ENCODE results near the gene KRT76.

KRT76 gene

DNA sequence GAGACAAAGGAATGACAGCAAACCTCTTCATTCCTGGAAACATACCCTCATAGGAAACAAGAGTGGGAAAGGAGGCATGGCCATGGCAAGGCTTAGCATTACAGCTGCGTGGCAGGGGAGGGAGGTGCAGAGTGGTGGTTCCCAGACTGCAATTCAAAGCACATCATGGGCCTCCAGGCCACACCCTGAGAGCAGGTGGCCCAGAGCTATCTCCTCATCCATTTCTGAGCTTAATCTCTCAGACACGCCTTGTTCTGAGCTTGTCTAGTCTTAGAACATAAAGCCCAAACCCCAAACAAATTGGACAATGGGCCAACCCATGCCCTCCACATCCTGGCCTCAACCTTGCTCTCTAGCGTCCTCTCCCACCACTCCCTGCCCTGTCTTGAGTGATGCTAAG lies 24.6 kb upstream of the KRT76 start:
- no peak overlapping the region for H3K4me3 ChIP-seq (ENCODE audit: low read length)
- TF ChIP-seq CTCF (conservative IDR thresholded peaks at IDR 0.05; ENCODE audit: low read length): no peak
- DNase-seq (ENCODE audit: low read depth): no peak

GRCh38 chr12:52800259-52800917 lies 23.2 kb upstream of the KRT76 start:
- no peak for TF ChIP-seq CTCF (conservative IDR thresholded peaks at IDR 0.05; ENCODE audit: low read length)
- DNase-seq (ENCODE audit: low read depth): no peak

DNA sequence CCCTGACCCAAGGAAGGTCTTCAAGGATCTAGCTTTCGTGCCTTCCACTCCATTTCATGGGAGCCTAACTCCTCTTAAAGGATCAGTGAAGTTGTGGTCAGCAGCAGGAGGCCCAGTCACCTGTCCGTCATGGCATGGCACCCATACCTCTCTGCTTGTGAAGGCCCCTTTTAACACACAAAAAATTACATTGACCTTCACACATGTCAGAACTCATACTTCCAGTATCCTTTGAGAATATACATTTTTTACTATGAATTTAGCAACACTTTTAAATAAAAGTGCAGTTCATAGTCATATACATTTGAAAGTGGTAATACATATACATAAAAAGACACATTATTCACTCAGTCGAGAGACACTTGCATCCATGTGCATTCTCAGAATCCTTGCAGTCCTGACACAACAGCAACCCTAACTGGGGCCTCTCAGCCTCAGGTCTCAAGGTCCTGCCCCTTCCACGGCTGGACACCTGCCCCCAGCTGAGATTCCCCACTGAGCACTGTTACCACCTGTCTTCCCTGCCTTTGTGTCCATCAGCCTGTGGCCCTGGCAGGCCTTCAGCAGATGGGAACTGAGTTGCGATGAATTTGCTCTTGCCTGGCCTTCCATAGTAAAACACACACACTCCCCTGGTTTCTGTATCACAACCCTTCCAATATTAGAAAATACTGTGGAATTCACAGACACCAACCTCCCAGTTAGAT lies 22.5 kb upstream of the KRT76 start:
- no peak for DNase-seq (ENCODE audit: low read depth)
- TF ChIP-seq CTCF (conservative IDR thresholded peaks at IDR 0.05; ENCODE audit: low read length): no peak

More at GRCh38 chr12:52800259-52800917, 23.2 kb upstream of the KRT76 start:
- no peak overlapping the region for H3K4me3 ChIP-seq (ENCODE audit: low read length)

GRCh38 chr12:52798671-52799504 lies 21.7 kb upstream of the KRT76 start:
- peak; percentile 57 for DNase-seq (ENCODE audit: low read depth)
- TF ChIP-seq CTCF (conservative IDR thresholded peaks at IDR 0.05; ENCODE audit: low read length): no peak

More for the DNA sequence above, 22.5 kb upstream of the KRT76 start:
- no peak overlapping the region for H3K4me3 ChIP-seq (ENCODE audit: low read length)

GRCh38 chr12:52798003-52798670 lies 21.0 kb upstream of the KRT76 start:
- peak; percentile 75 for DNase-seq (ENCODE audit: low read depth)
- no peak for TF ChIP-seq CTCF (conservative IDR thresholded peaks at IDR 0.05; ENCODE audit: low read length)
- H3K4me3 ChIP-seq (ENCODE audit: low read length): no peak overlapping the region

More at GRCh38 chr12:52798671-52799504, 21.7 kb upstream of the KRT76 start:
- no peak overlapping the region for H3K4me3 ChIP-seq (ENCODE audit: low read length)

DNA sequence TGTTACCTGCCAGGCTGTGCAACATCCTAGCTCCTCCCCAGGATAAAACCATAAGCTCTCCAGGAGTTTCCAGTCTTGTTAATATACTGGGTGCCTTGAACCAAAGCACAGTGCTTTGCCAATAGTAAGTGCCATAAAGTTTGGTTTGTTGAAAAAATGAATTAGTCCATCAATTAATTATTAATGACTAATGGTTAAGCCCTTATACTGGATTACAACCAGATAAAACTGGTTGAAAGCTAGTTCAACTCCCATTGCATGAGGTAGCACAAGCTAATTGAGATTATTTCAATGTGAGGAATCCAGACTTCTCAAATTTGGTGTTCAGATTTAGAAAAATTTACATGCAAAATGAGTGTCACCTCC lies 20.4 kb upstream of the KRT76 start:
- TF ChIP-seq CTCF (conservative IDR thresholded peaks at IDR 0.05; ENCODE audit: low read length): no peak
- DNase-seq (ENCODE audit: low read depth): no peak
- H3K4me3 ChIP-seq (ENCODE audit: low read length): no peak overlapping the region

Measured in AG10803 (cell line).